ENCODE results near the gene ZNF69.
"Not testable (repeated sequence)": the region's sequence is repeated elsewhere in the genome, so short reads cannot be mapped to it uniquely, and the experiment has no call there.

The ZNF69 gene

GRCh38 chr19:11890634-11891033, 3.1 kb downstream of the ZNF69 start:
- no peak overlapping the region for H3K27ac ChIP-seq
- DNase-seq (ENCODE audit: low read depth, low spot score), result no peak

GRCh38 chr19:11894851-11895250, 7.3 kb downstream of the ZNF69 start:
- no peak for DNase-seq (ENCODE audit: low read depth, low spot score)
- no peak overlapping the region for H3K27ac ChIP-seq

GRCh38 chr19:11902228-11902627, 14.6 kb downstream of the ZNF69 start:
- no peak overlapping the region for H3K27ac ChIP-seq
- DNase-seq (ENCODE audit: low read depth, low spot score), result no peak

- H3K27ac ChIP-seq, result no peak overlapping the region
- DNase-seq (ENCODE audit: low read depth, low spot score), result no peak
Measured at GRCh38 chr19:11905928-11906327, 18.3 kb downstream of the ZNF69 start.

- not testable (repeated sequence) for H3K27ac ChIP-seq; DNase-seq (ENCODE audit: low read depth, low spot score)
Measured at GRCh38 chr19:11911937-11912336, 24.4 kb downstream of the ZNF69 start.

- DNase-seq (ENCODE audit: low read depth, low spot score), result not testable (repeated sequence)
Measured at GRCh38 chr19:11914417-11915051, 27.0 kb downstream of the ZNF69 start.

GRCh38 chr19:11921852-11922495, 34.4 kb downstream of the ZNF69 start:
- H3K27ac ChIP-seq, result no peak overlapping the region
- no peak for DNase-seq (ENCODE audit: low read depth, low spot score)

More at GRCh38 chr19:11914417-11915051, 27.0 kb downstream of the ZNF69 start:
- H3K27ac ChIP-seq, result not testable (repeated sequence)

- H3K27ac ChIP-seq, result peak within 1 kb of the TSS; percentile 75
- DNase-seq (ENCODE audit: low read depth, low spot score), result peak; percentile 51
Measured at GRCh38 chr19:11924886-11925650, 37.5 kb downstream of the ZNF69 start, which contains the start of gene ZNF700. Gene ZNF700 (plus strand): TSS chr19:11925107. CDS start chr19:11925211, 104 bp downstream.

- peak overlapping the region; percentile 75 for H3K27ac ChIP-seq
- not testable (repeated sequence) for DNase-seq (ENCODE audit: low read depth, low spot score)
Measured at GRCh38 chr19:11925651-11926187, 38.1 kb downstream of the ZNF69 start.

GRCh38 chr19:11927227-11927626, 39.6 kb downstream of the ZNF69 start:
- no peak for DNase-seq (ENCODE audit: low read depth, low spot score)
- no peak overlapping the region for H3K27ac ChIP-seq

- H3K27ac ChIP-seq, result no peak overlapping the region
- no peak for DNase-seq (ENCODE audit: low read depth, low spot score)
Measured at GRCh38 chr19:11931051-11931450, 43.5 kb downstream of the ZNF69 start.

GRCh38 chr19:11931513-11931912, 43.9 kb downstream of the ZNF69 start:
- H3K27ac ChIP-seq, result no peak overlapping the region
- no peak for DNase-seq (ENCODE audit: low read depth, low spot score)

- not testable (repeated sequence) for DNase-seq (ENCODE audit: low read depth, low spot score); H3K27ac ChIP-seq
Measured at GRCh38 chr19:11935829-11936228, 48.2 kb downstream of the ZNF69 start.

GRCh38 chr19:11938383-11938782, 50.8 kb downstream of the ZNF69 start:
- not testable (repeated sequence) for DNase-seq (ENCODE audit: low read depth, low spot score); H3K27ac ChIP-seq

- DNase-seq (ENCODE audit: low read depth, low spot score); H3K27ac ChIP-seq: not testable (repeated sequence)
Measured at GRCh38 chr19:11941361-11941887, 53.8 kb downstream of the ZNF69 start.

- no peak for DNase-seq (ENCODE audit: low read depth, low spot score)
- no peak overlapping the region for H3K27ac ChIP-seq
Measured at GRCh38 chr19:11942008-11942842, 54.6 kb downstream of the ZNF69 start.

- H3K27ac ChIP-seq, result no peak overlapping the region
- DNase-seq (ENCODE audit: low read depth, low spot score), result no peak
Measured at GRCh38 chr19:11942843-11943108, 55.2 kb downstream of the ZNF69 start.

GRCh38 chr19:11944656-11945055, 57.1 kb downstream of the ZNF69 start:
- H3K27ac ChIP-seq, result no peak overlapping the region
- DNase-seq (ENCODE audit: low read depth, low spot score), result no peak

GRCh38 chr19:11948646-11949045, 61.1 kb downstream of the ZNF69 start:
- no peak overlapping the region for H3K27ac ChIP-seq
- DNase-seq (ENCODE audit: low read depth, low spot score), result no peak

- DNase-seq (ENCODE audit: low read depth, low spot score), result no peak
- no peak overlapping the region for H3K27ac ChIP-seq
Measured at GRCh38 chr19:11949201-11949600, 61.6 kb downstream of the ZNF69 start.
